ENCODE measurements around the gene BBC3. TPM values are rescaled to one million over a fixed set of nuclear protein-coding genes. Genes with fewer than 3 reads are reported as not detected.

BBC3 gene
- total RNA-seq, 1 experiment from 2014 or later = 2.7 TPM

DNA sequence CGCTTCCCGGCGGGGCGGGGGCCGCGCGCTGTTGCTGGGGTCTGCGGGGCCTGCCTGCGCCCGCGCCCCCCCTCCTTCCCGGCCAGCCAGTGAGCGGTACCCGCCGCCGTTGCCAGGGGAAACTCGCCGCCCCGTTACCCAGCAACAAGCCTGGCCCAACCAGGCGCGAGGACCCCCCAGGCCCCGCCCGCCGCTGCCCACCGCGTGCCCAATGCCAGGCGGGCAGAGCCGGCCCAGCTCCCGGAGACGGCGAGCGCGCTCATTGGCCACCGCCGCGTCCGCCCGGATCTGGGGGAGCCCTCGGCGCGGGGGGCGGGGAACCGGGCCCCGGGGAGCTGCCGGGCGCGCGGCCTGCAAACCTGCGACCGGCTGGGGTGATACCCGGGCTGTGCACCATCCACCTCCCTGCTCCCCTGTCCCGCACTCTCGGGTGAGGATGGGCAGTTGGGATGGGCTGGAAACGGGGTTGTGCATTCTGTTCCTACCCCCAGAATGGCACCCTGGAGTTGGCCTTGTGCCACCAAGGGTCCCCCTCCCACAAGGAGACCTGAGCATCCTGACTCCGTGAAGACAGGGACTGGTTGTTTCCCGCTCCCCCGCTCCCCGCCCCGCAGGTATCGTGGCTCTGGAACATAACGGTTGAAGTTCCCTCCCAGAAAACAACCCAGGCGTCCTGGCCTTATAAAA lies 8.8 kb upstream of the BBC3 start:
- Histone ChIP-seq H3K4me1 (ENCODE audit: insufficient read depth, low read length, poor library complexity, severe bottlenecking) (peaks cover 14% of the 10 kb centered on the region), H3K4me3 (ENCODE audit: low read depth, low read length, poor library complexity, severe bottlenecking) (no peak overlapping the region), H3K27ac (ENCODE audit: low read depth, low read length, poor library complexity, severe bottlenecking) (no peak overlapping the region), H3K9me3 (ENCODE audit: low read depth, low read length, poor library complexity, severe bottlenecking) (no peaks in the 10 kb centered on the region), H3K27me3 (replicated peaks; ENCODE audit: insufficient read depth, low read depth, low read length, poor library complexity) (peaks cover 13% of the 10 kb centered on the region), H3K36me3 (ENCODE audit: insufficient read depth, low read length, poor library complexity, severe bottlenecking) (no peaks in the 10 kb centered on the region)
- ChIA-PET CTCF (no interaction called here), POLR2A (ENCODE audit: low non-redundant PET) (interaction anchor here (0.6 kb wide), 2 partner anchors 14 to 232 kb away, joined by 7 to 8 read pairs; no protein-coding TSS in a partner anchor)
- no peak for TF ChIP-seq EZH2 (IDR thresholded peaks at IDR 0.05; ENCODE audit: borderline replicate concordance, low read depth, low read length, poor library complexity, severe bottlenecking)
- TF ChIP-seq, protein P1, sequence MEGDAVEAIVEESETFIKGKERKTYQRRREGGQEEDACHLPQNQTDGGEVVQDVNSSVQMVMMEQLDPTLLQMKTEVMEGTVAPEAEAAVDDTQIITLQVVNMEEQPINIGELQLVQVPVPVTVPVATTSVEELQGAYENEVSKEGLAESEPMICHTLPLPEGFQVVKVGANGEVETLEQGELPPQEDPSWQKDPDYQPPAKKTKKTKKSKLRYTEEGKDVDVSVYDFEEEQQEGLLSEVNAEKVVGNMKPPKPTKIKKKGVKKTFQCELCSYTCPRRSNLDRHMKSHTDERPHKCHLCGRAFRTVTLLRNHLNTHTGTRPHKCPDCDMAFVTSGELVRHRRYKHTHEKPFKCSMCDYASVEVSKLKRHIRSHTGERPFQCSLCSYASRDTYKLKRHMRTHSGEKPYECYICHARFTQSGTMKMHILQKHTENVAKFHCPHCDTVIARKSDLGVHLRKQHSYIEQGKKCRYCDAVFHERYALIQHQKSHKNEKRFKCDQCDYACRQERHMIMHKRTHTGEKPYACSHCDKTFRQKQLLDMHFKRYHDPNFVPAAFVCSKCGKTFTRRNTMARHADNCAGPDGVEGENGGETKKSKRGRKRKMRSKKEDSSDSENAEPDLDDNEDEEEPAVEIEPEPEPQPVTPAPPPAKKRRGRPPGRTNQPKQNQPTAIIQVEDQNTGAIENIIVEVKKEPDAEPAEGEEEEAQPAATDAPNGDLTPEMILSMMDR (conservative IDR thresholded peaks at IDR 0.05; ENCODE audit: low read depth, low read length) = no peak
- peak; percentile 71 for DNase-seq (ENCODE audit: low spot score)
- intact Hi-C loops (cut with micrococcal nuclease; ENCODE audit: unreplicated experiment) = loop anchor here (5.0 to 10.0 kb wide), 3 partner anchors 85 to 385 kb away; partner anchors contain the start of gene AP2S1
- no TSS peak for BruUV-seq (replicated peaks)

DNA sequence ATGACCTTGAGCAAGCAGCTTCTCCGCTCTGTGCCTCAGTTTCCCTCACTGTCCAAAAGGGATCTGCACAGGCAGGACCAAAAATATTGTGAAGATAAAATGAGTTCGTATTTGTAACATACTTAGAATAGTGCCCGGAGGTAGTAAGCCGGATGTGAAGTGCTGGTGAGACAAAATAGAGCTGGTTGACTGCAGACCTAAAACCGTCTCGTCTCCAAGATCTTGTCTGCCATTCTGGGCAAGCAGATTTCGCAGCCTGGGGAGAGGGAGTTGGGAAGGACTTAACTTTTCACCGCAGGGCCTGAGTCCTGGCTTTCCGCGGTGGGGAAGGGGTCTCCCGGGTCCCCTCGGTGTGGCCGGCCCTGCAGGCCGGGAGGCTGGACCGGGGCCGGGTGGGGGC lies 8.2 kb upstream of the BBC3 start:
- BruUV-seq (replicated peaks) = no TSS peak
- TF ChIP-seq, protein P1 (conservative IDR thresholded peaks at IDR 0.05; ENCODE audit: low read depth, low read length) = no peak
- Histone ChIP-seq H3K4me3 (ENCODE audit: low read depth, low read length, poor library complexity, severe bottlenecking) (no peak overlapping the region), H3K9me3 (ENCODE audit: low read depth, low read length, poor library complexity, severe bottlenecking) (no peaks in the 10 kb centered on the region), H3K27me3 (replicated peaks; ENCODE audit: insufficient read depth, low read depth, low read length, poor library complexity) (peaks cover 13% of the 10 kb centered on the region), H3K4me1 (ENCODE audit: insufficient read depth, low read length, poor library complexity, severe bottlenecking) (peaks cover 11% of the 10 kb centered on the region), H3K36me3 (ENCODE audit: insufficient read depth, low read length, poor library complexity, severe bottlenecking) (no peaks in the 10 kb centered on the region), H3K27ac (ENCODE audit: low read depth, low read length, poor library complexity, severe bottlenecking) (no peak overlapping the region)
- ChIA-PET POLR2A (ENCODE audit: low non-redundant PET) (interaction anchor here (0.6 kb wide), 1 partner anchor 13 kb away, joined by 7 read pairs; no protein-coding TSS in a partner anchor), CTCF (no interaction called here)
- intact Hi-C loops (cut with micrococcal nuclease; ENCODE audit: unreplicated experiment) = no loop called here
- no peak for DNase-seq (ENCODE audit: low spot score)

DNA sequence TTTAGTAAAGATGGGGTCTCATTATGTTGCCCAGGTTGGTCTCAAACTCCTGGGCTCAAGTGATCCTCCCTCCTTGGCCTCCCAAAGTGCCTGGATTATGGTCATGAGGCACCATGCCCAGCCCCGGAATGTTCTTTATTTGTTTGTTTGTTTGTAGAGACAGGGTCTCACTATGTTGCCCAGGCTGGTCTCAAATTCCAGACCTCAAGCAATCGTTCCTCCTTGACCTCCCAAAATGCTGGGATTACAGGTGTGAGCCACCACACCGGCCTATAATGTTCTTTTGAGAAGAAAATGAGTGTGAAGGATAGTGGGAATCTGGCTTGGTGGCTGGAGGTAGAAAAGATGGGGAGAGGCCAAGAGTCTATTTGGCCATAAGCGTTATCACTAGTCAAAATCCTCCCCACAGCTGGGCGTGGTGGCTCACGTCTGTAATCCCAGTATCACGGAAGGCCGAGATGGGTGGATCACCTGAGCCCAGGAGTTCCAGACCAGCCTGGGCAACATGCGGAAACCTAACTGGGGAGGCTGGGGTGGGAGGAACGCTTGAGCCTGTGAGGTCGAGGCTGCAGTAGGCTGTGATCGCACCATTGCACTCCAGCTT lies 5.2 kb upstream of the BBC3 start:
- POLR2A ChIA-PET (ENCODE audit: low non-redundant PET) = no interaction called here
- intact Hi-C loops (cut with micrococcal nuclease; ENCODE audit: unreplicated experiment) = no loop called here

More for the DNA sequence above, 5.2 kb upstream of the BBC3 start:
- Histone ChIP-seq H3K27me3 (replicated peaks; ENCODE audit: insufficient read depth, low read depth, low read length, poor library complexity) (peaks cover 13% of the 10 kb centered on the region), H3K9me3 (ENCODE audit: low read depth, low read length, poor library complexity, severe bottlenecking) (no peaks in the 10 kb centered on the region), H3K36me3 (ENCODE audit: insufficient read depth, low read length, poor library complexity, severe bottlenecking) (no peaks in the 10 kb centered on the region), H3K4me1 (ENCODE audit: insufficient read depth, low read length, poor library complexity, severe bottlenecking) (peaks cover 5% of the 10 kb centered on the region), H3K27ac (ENCODE audit: low read depth, low read length, poor library complexity, severe bottlenecking) (no peak overlapping the region), H3K4me3 (ENCODE audit: low read depth, low read length, poor library complexity, severe bottlenecking) (no peak overlapping the region)
- TF ChIP-seq EZH2 (IDR thresholded peaks at IDR 0.05; ENCODE audit: borderline replicate concordance, low read depth, low read length, poor library complexity, severe bottlenecking) = no peak
- TF ChIP-seq, protein P1 (conservative IDR thresholded peaks at IDR 0.05; ENCODE audit: low read depth, low read length) = no peak
- no peak for DNase-seq (ENCODE audit: low spot score)
- BruUV-seq (replicated peaks) = no TSS peak
- CTCF ChIA-PET = no interaction called here
